ENCODE measurements around the gene CDC27.
"Not testable (repeated sequence)": the region's sequence is repeated elsewhere in the genome, so short reads cannot be mapped to it uniquely, and the experiment has no call there.

DNA sequence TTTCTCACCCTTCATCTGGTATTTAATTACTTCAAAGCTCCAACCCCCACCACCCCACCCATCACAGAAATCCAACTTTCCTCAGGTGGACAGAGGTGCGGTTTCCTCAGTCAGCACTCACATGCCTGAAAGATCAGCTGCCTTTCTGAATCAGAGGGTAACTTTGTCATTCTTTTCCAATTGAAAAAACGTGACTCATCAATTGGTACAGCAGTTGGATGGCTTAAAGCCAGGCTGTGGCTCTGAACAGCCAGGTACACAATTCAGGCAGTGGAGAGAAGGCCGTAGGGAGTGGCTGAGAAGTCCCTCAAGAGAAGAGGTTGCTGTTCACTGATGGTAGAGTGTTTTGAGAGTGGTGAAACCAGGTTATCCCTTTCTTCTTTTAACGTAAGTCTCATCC is 118.8 kb downstream of the CDC27 start:
- TF ChIP-seq, protein P1, sequence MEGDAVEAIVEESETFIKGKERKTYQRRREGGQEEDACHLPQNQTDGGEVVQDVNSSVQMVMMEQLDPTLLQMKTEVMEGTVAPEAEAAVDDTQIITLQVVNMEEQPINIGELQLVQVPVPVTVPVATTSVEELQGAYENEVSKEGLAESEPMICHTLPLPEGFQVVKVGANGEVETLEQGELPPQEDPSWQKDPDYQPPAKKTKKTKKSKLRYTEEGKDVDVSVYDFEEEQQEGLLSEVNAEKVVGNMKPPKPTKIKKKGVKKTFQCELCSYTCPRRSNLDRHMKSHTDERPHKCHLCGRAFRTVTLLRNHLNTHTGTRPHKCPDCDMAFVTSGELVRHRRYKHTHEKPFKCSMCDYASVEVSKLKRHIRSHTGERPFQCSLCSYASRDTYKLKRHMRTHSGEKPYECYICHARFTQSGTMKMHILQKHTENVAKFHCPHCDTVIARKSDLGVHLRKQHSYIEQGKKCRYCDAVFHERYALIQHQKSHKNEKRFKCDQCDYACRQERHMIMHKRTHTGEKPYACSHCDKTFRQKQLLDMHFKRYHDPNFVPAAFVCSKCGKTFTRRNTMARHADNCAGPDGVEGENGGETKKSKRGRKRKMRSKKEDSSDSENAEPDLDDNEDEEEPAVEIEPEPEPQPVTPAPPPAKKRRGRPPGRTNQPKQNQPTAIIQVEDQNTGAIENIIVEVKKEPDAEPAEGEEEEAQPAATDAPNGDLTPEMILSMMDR (IDR thresholded peaks at IDR 0.05): not testable (repeated sequence)
- not testable (repeated sequence) for TF ChIP-seq POLR2AphosphoS5 (IDR thresholded peaks at IDR 0.05; ENCODE audit: low read depth, low read length); SIN3A (IDR thresholded peaks at IDR 0.05; ENCODE audit: borderline replicate concordance, insufficient read depth, low read depth, low read length)
- TF ChIP-seq, protein P2, sequence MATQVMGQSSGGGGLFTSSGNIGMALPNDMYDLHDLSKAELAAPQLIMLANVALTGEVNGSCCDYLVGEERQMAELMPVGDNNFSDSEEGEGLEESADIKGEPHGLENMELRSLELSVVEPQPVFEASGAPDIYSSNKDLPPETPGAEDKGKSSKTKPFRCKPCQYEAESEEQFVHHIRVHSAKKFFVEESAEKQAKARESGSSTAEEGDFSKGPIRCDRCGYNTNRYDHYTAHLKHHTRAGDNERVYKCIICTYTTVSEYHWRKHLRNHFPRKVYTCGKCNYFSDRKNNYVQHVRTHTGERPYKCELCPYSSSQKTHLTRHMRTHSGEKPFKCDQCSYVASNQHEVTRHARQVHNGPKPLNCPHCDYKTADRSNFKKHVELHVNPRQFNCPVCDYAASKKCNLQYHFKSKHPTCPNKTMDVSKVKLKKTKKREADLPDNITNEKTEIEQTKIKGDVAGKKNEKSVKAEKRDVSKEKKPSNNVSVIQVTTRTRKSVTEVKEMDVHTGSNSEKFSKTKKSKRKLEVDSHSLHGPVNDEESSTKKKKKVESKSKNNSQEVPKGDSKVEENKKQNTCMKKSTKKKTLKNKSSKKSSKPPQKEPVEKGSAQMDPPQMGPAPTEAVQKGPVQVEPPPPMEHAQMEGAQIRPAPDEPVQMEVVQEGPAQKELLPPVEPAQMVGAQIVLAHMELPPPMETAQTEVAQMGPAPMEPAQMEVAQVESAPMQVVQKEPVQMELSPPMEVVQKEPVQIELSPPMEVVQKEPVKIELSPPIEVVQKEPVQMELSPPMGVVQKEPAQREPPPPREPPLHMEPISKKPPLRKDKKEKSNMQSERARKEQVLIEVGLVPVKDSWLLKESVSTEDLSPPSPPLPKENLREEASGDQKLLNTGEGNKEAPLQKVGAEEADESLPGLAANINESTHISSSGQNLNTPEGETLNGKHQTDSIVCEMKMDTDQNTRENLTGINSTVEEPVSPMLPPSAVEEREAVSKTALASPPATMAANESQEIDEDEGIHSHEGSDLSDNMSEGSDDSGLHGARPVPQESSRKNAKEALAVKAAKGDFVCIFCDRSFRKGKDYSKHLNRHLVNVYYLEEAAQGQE (IDR thresholded peaks at IDR 0.05; ENCODE audit: insufficient read depth in 1 of 2, low read depth in 2 of 2, low read length in 1 of 2): not testable (repeated sequence)

All from Panc1 (cell line).